Measurements from ENCODE around the gene RAX.

RAX gene

GRCh38 chr18:59246796-59247195 lies 26.5 kb downstream of the RAX start:
- no peak for DNase-seq (ENCODE audit: low spot score)

GRCh38 chr18:59242906-59243305 lies 30.3 kb downstream of the RAX start:
- no peak for DNase-seq (ENCODE audit: low spot score)

- no peak for DNase-seq (ENCODE audit: low spot score)
Measured at GRCh38 chr18:59239642-59240041, 33.6 kb downstream of the RAX start.

- no peak for DNase-seq (ENCODE audit: low spot score)
Measured at GRCh38 chr18:59238385-59238784, 34.9 kb downstream of the RAX start.

- DNase-seq (ENCODE audit: low spot score) = no peak
Measured at GRCh38 chr18:59233017-59233410, 40.2 kb downstream of the RAX start.

DNA sequence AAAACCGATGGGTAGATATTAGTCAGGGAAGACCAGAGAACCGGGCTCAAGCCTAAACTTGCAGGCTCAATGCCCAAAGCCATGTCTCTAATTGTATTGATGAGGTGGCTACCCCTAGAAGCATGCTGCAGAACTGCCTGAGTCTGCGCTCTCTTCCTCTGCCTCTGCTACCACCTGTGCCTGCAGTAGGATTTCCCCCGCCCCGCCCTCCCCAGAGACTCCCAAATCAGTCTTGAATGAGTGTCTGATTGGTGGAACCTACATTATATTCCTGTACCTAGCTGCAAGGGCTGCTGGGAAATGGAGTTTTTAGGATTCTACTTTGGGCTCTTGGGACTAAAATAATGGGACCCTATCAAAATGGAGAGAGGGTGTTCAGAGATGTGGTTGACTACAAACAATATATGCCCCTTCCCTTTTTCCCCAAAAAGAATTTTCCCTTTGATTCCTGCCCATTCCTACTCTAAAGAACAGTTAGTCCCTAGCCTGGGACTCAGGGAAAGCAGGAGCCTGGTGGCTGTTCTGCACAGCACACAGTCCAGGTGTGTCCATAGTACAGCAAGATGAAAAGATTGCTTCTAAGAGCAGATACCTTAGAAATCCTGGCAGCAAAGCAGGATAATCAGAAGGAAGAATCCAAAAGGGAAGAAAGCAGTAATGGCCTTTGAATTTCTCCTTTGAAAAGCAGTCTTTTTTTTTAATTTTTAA lies 40.8 kb downstream of the RAX start:
- DNase-seq (ENCODE audit: low spot score) = no peak

- no peak for DNase-seq (ENCODE audit: low spot score)
Measured at GRCh38 chr18:59231877-59232276, 41.4 kb downstream of the RAX start.

GRCh38 chr18:59231114-59231513 lies 42.1 kb downstream of the RAX start:
- no peak for DNase-seq (ENCODE audit: low spot score)

DNA sequence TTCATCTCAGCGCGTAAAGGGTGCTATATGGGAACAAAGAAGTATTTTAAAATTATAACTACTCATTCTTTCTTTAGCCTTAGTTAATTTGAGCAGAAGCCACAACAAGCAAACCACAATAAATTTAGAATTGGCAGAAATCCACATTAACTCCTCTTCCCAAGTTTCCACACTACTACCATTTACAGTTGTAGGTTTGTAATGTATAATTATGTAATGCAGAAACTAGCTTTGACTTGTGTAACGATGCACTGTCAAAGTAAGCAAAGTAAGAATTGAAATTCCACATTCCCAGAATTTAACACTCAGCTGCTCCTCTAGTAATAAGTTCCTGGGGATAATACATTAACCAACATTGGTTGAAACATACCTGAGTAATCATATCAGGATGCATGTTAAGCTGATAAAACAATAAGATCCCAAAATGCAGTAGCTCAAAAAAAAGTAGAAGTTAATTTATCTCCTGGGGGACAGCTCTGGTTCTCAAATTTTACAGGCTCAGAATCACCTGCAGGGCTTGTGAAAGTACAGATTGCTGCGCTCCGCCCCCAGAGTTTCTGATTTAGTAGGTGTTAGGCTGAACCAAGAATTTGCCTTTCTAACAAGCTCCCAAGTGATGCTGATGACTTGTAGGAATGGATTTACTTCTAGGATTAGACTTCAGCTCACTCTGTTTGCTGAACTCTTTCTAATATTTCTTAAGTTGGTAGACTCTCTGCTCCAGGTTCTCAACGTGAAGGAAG lies 43.4 kb downstream of the RAX start:
- no peak for DNase-seq (ENCODE audit: low spot score)

DNA sequence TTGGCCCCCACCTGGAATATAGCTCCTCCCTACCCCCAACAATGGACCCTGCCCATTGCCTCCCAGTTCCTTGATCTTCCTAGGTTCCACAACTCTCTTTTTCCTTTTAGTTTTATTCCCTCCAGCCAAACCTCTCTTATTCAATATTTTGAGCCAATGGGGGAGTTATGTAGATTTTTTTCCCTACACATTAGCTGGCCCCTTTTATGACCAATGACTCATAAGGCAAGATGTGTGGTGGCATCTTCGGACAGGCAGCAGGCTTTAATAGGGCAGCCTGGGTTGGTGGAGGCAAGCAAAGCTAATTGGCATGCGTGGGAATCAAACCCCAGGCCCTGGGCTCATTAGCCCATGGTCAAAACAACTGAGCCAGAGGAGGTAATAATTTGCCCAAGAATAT lies 44.1 kb downstream of the RAX start:
- no peak for DNase-seq (ENCODE audit: low spot score)

DNA sequence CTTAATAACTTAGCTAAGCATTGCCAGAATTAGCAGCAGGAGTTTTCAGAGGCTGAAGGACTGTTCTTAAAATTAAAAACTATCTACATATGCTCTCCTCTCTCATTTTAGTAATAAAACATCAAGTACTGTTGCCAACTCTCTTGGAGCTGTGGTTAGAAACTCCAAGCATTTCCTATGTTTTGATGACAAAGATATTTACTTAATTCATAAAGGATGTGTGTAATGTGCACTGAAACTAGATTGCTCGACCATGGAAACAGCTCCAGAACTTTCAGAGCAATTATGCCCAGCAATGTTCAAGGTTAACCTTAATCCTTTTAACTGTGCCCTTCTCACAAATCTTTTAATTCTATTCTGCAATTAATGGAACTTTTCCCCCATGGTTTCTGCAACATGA lies 44.9 kb downstream of the RAX start:
- DNase-seq (ENCODE audit: low spot score) = no peak

GRCh38 chr18:59222341-59222740 lies 50.9 kb downstream of the RAX start:
- no peak for DNase-seq (ENCODE audit: low spot score)

DNA sequence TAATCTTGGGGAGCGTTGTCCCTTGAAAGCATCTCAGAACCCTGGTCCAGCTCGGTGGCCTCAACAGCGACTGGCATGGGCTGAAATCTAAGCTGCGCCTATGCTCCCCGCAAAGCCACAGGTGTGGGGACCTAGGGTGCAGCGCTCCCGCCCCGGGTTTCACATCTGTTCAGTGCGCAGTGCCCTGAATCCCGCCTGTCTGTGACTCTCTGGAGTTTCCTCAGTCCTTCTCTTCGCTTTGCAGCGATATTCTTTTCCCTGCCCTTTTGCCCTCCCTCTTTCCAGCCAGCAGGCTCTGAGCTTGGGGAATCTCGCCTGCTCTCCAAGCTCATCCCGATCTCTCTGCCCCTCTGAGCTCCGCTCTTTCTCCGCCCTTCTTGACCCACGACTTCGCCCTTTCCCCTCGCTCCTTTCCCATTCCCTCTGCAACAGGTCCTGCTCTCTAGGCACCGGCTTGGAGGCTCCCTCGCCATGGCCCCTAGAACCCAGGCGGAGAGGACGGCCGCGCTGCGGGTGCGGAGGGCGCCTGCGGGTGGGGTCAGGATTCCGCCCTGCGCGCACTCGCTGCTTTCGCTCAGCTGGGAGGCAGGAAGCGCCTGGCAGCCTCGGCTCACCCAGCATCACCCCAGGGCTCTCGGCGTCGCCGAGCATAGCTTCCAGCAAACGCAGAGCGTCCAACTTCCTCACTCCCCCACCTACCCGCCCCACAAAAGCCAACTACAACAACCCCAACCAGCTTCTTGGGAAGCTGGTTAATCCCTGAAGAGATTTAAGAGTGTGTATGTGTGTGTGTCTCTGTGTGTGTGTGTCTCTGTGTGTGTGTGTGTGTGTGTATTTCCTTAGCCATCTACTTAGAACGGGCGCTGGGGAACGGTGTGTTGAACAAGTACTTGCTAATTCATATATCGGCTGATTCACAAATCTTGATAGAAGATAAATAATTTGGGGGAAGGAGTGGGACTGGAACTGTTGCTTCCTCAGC lies 52.2 kb downstream of the RAX start:
- no peak for DNase-seq (ENCODE audit: low spot score)

- DNase-seq (ENCODE audit: low spot score) = no peak
Measured at GRCh38 chr18:59220164-59220783, 53.0 kb downstream of the RAX start.

- DNase-seq (ENCODE audit: low spot score) = no peak
Measured at GRCh38 chr18:59219672-59220163, 53.5 kb downstream of the RAX start, which contains the start of gene GRP. Gene GRP (plus strand): TSS chr18:59220158. CDS start chr18:59220266, 108 bp downstream.

- DNase-seq (ENCODE audit: low spot score) = no peak
Measured at GRCh38 chr18:59218018-59218417, 55.2 kb downstream of the RAX start.
